Measurements from ENCODE around the gene TPRG1L. TPM values are rescaled to one million over a fixed set of nuclear protein-coding genes. Genes with fewer than 3 reads are reported as not detected.
"Not testable (repeated sequence)": the region's sequence is repeated elsewhere in the genome, so short reads cannot be mapped to it uniquely, and the experiment has no call there.

Gene TPRG1L
- total and polyA plus RNA-seq, 10 of the 15 experiments (the other 5 are each of a cell fraction or from before 2014, with no cell fraction given) = 1.5 to 16.5 (median 8.0) TPM

DNA sequence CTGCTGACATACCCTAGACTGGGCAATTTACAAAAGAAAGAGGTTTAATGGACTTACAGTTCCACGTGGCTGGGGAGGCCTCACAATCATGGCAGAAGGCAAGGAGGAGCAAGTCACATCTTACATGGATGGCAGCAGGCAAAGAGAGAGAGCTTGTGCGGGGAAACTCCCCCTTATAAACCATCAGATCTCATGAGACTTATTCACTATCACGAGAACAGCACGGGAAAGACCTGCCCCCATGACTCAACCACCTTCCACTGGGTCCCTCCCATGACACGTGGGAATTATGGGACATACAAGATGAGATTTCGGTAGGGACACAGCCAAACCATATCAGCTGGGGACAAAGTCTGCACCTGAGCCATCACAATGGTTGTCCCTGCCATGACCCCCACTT, 49.3 kb upstream of the TPRG1L start:
- H3K4me3 ChIP-seq; intact Hi-C loops (cut with micrococcal nuclease; ENCODE audit: unreplicated experiment); H3K4me2 ChIP-seq (ENCODE audit: control insufficient read depth, insufficient read depth); H3K9me3 ChIP-seq (replicated peaks; ENCODE audit: control insufficient read depth, insufficient read depth, low read length); SMC1A ChIA-PET (ENCODE audit: uncharacterized antibody, unreplicated experiment); DNase-seq (ENCODE audit: low read depth, low spot score); ATAC-seq; H3K4me1 ChIP-seq (ENCODE audit: control insufficient read depth, insufficient read depth, low read length); H2AFZ ChIP-seq (ENCODE audit: control insufficient read depth, low read depth, low read length); FAIRE-seq; H3K36me3 ChIP-seq (ENCODE audit: control insufficient read depth in 2 of 2, insufficient read depth in 2 of 2, low read length in 1 of 2); BruUV-seq (replicated peaks); RAD21 ChIA-PET (ENCODE audit: unreplicated experiment); H3K9ac ChIP-seq (ENCODE audit: control insufficient read depth, insufficient read depth, low read length); H3K79me2 ChIP-seq (ENCODE audit: control insufficient read depth, insufficient read depth, low read length); in situ Hi-C loops (cut with MboI); H3K27me3 ChIP-seq (replicated peaks in 1 of 2; ENCODE audit: control insufficient read depth in 2 of 2, insufficient read depth in 2 of 2, low read length in 1 of 2); H3K27ac ChIP-seq (ENCODE audit: control insufficient read depth, insufficient read depth); POLR2A ChIA-PET; H4K20me1 ChIP-seq (ENCODE audit: control insufficient read depth, insufficient read depth): not testable (repeated sequence)
- CTCF ChIA-PET = interaction anchor here (1.0 kb wide), 1 partner anchor 11 kb away, joined by 3 read pairs; no protein-coding TSS in a partner anchor
- 35% methylated on average over 6 of the region's 6 CpGs for WGBS (ENCODE audit: insufficient coverage, insufficient replicate concordance, low lambda C conversion rate, missing lambda C conversion rate)

DNA sequence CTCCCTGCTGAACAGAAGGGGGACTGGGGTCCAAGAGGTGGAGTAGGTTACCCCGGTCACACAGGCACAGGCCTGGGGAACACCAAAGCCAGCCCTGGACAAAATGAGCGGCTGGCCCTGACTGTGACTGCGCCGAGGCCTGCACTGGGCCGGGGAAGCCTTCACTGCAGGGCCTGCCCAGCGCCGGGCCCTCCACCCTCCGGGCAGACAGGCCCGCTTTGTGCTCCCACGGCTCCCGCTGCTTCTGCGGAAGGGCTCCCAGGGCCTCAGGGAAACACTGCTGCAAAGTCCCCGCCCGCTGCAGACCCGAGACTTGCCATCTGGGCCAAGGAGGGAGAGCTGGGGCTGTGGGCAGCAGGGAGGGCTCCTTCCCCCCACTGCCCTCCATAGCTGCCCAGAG, 48.8 kb upstream of the TPRG1L start:
- no peaks in the 10 kb centered on the region for H3K79me2 ChIP-seq (ENCODE audit: control insufficient read depth, insufficient read depth, low read length)
- SMC1A ChIA-PET (ENCODE audit: uncharacterized antibody, unreplicated experiment) = no interaction called here
- CTCF ChIA-PET = no interaction called here
- TF ChIP-seq CREB1 (IDR thresholded peaks at IDR 0.05; ENCODE audit: low read depth) = no peak
- TF ChIP-seq STAT3 (IDR thresholded peaks at IDR 0.05; ENCODE audit: low read depth, low read length) = no peak
- no peak for TF ChIP-seq MLLT1 (IDR thresholded peaks at IDR 0.05)
- TF ChIP-seq ZNF622 (IDR thresholded peaks at IDR 0.05) = no peak
- TF ChIP-seq, protein P1, sequence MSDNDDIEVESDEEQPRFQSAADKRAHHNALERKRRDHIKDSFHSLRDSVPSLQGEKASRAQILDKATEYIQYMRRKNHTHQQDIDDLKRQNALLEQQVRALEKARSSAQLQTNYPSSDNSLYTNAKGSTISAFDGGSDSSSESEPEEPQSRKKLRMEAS (IDR thresholded peaks at IDR 0.05; ENCODE audit: low read depth, low read length) = no peak
- no peak for TF ChIP-seq NFYB (IDR thresholded peaks at IDR 0.05; ENCODE audit: insufficient read depth, low read depth, low read length)
- TF ChIP-seq LARP7 (IDR thresholded peaks at IDR 0.05) = no peak
- TF ChIP-seq PAX5 (IDR thresholded peaks at IDR 0.05; ENCODE audit: borderline replicate concordance, low read depth, low read length) = no peak
- H4K20me1 ChIP-seq (ENCODE audit: control insufficient read depth, insufficient read depth) = no peaks in the 10 kb centered on the region
- FAIRE-seq = no peak
- H3K4me2 ChIP-seq (ENCODE audit: control insufficient read depth, insufficient read depth) = no peak overlapping the region
- H3K4me3 ChIP-seq = no peak overlapping the region
- no TSS peak for BruUV-seq (replicated peaks)
- DNase-seq (ENCODE audit: low read depth, low spot score) = no peak
- no peak overlapping the region for H3K27ac ChIP-seq (ENCODE audit: control insufficient read depth, insufficient read depth)
- in situ Hi-C loops (cut with MboI) (no loop called here), intact Hi-C loops (cut with micrococcal nuclease; ENCODE audit: unreplicated experiment) (no loop called here)
- H2AFZ ChIP-seq (ENCODE audit: control insufficient read depth, low read depth, low read length) = no peak overlapping the region
- ATAC-seq = no peak
- H3K9me3 ChIP-seq (replicated peaks; ENCODE audit: control insufficient read depth, insufficient read depth, low read length) = no peaks in the 10 kb centered on the region; the same call in 2 of the 3 replicates
- no peaks in the 10 kb centered on the region for H3K36me3 ChIP-seq (ENCODE audit: control insufficient read depth in 2 of 2, insufficient read depth in 2 of 2, low read length in 1 of 2)
- no peaks in the 10 kb centered on the region for H3K27me3 ChIP-seq (replicated peaks in 1 of 2; ENCODE audit: control insufficient read depth in 2 of 2, insufficient read depth in 2 of 2, low read length in 1 of 2)
- RAD21 ChIA-PET (ENCODE audit: unreplicated experiment) = no interaction called here
- POLR2A ChIA-PET = no interaction called here
- H3K9ac ChIP-seq (ENCODE audit: control insufficient read depth, insufficient read depth, low read length) = no peak overlapping the region
- WGBS (ENCODE audit: insufficient coverage, insufficient replicate concordance, low lambda C conversion rate, missing lambda C conversion rate) = 60% methylated on average over 10 of the region's 15 CpGs
- no peaks in the 10 kb centered on the region for H3K4me1 ChIP-seq (ENCODE audit: control insufficient read depth, insufficient read depth, low read length)

Measured in GM12878 (cell line).